GM19452 (cell line): ENCODE data around the gene ADARB2.
A peak's percentile ranks its signal among the peaks of the same experiment; 100 is the strongest.

Source experiments
- ATAC-seq: cut with Tn5 transposase; IDR thresholded peaks from one replicate; pipeline ENCODE4 v1.9.1; 2021; ENCODE audit not compliant: unreplicated experiment

The ADARB2 gene

GRCh38 chr10:1664333-1664964, 72.9 kb downstream of the ADARB2 start:
- ATAC-seq: no peak

- ATAC-seq: no peak
These were observed 74.1 kb downstream of the ADARB2 start for GRCh38 chr10:1663226-1663625.

GRCh38 chr10:1662438-1663025, 74.8 kb downstream of the ADARB2 start:
- peak; percentile 32 for ATAC-seq

GRCh38 chr10:1661859-1662437, 75.4 kb downstream of the ADARB2 start:
- ATAC-seq: peak; percentile 81

GRCh38 chr10:1661416-1661815, 75.9 kb downstream of the ADARB2 start:
- ATAC-seq: peak; percentile 17

- ATAC-seq: no peak
These were observed 76.5 kb downstream of the ADARB2 start for GRCh38 chr10:1660815-1661214.

- ATAC-seq: no peak
These were observed 76.9 kb downstream of the ADARB2 start for GRCh38 chr10:1660386-1660785.

- no peak for ATAC-seq
These were observed 78.0 kb downstream of the ADARB2 start for GRCh38 chr10:1659221-1659791.

- ATAC-seq: no peak
These were observed 78.7 kb downstream of the ADARB2 start for GRCh38 chr10:1658658-1659057.

GRCh38 chr10:1657479-1657878, 79.8 kb downstream of the ADARB2 start:
- no peak for ATAC-seq

- no peak for ATAC-seq
These were observed 82.0 kb downstream of the ADARB2 start for GRCh38 chr10:1655367-1655766.

GRCh38 chr10:1654811-1655356, 82.4 kb downstream of the ADARB2 start:
- ATAC-seq: no peak

GRCh38 chr10:1654247-1654646, 83.1 kb downstream of the ADARB2 start:
- no peak for ATAC-seq

GRCh38 chr10:1653321-1653720, 84.0 kb downstream of the ADARB2 start:
- no peak for ATAC-seq

- no peak for ATAC-seq
These were observed 85.2 kb downstream of the ADARB2 start for GRCh38 chr10:1652151-1652550.

- ATAC-seq: no peak
These were observed 85.9 kb downstream of the ADARB2 start for GRCh38 chr10:1651270-1651966.

- ATAC-seq: no peak
These were observed 86.6 kb downstream of the ADARB2 start for GRCh38 chr10:1650542-1651269.

- peak; percentile 63 for ATAC-seq
These were observed 88.7 kb downstream of the ADARB2 start for GRCh38 chr10:1648648-1649047.

- ATAC-seq: no peak
These were observed 91.0 kb downstream of the ADARB2 start for GRCh38 chr10:1646332-1646731.

GRCh38 chr10:1645896-1646295, 91.4 kb downstream of the ADARB2 start:
- ATAC-seq: no peak
